ENCODE measurements around the gene PELO.
"Not testable (repeated sequence)": the region's sequence is repeated elsewhere in the genome, so short reads cannot be mapped to it uniquely, and the experiment has no call there.

The PELO gene

GRCh38 chr5:52801329-52801728 lies 13.6 kb downstream of the PELO start:
- DNase-seq (ENCODE audit: low read depth), result no peak

- DNase-seq (ENCODE audit: low read depth), result no peak
Observed at GRCh38 chr5:52802272-52802973, 14.7 kb downstream of the PELO start.

GRCh38 chr5:52802974-52803336 lies 15.2 kb downstream of the PELO start:
- no peak for DNase-seq (ENCODE audit: low read depth)

GRCh38 chr5:52804387-52804791 lies 16.7 kb downstream of the PELO start:
- DNase-seq (ENCODE audit: low read depth), result no peak

- DNase-seq (ENCODE audit: low read depth), result no peak
Observed at GRCh38 chr5:52804981-52805380, 17.3 kb downstream of the PELO start.

GRCh38 chr5:52805615-52806014 lies 17.9 kb downstream of the PELO start:
- no peak for DNase-seq (ENCODE audit: low read depth)

GRCh38 chr5:52807037-52807436 lies 19.3 kb downstream of the PELO start:
- no peak for DNase-seq (ENCODE audit: low read depth)

- DNase-seq (ENCODE audit: low read depth), result no peak
Observed at GRCh38 chr5:52807723-52808122, 20.0 kb downstream of the PELO start.

- DNase-seq (ENCODE audit: low read depth), result no peak
Observed at GRCh38 chr5:52808316-52808901, 20.7 kb downstream of the PELO start.

- DNase-seq (ENCODE audit: low read depth), result no peak
Observed at GRCh38 chr5:52809884-52810283, 22.2 kb downstream of the PELO start.

- no peak for DNase-seq (ENCODE audit: low read depth)
Observed at GRCh38 chr5:52810426-52810825, 22.7 kb downstream of the PELO start.

GRCh38 chr5:52811067-52811749 lies 23.5 kb downstream of the PELO start:
- DNase-seq (ENCODE audit: low read depth), result no peak

- DNase-seq (ENCODE audit: low read depth), result no peak
Observed at GRCh38 chr5:52814352-52815148, 26.8 kb downstream of the PELO start.

- no peak for DNase-seq (ENCODE audit: low read depth)
Observed at GRCh38 chr5:52817818-52818217, 30.1 kb downstream of the PELO start.

- DNase-seq (ENCODE audit: low read depth), result no peak
Observed at GRCh38 chr5:52818360-52818759, 30.6 kb downstream of the PELO start.

- not testable (repeated sequence) for DNase-seq (ENCODE audit: low read depth)
Observed at GRCh38 chr5:52818807-52819206, 31.1 kb downstream of the PELO start.

- DNase-seq (ENCODE audit: low read depth), result no peak
Observed at GRCh38 chr5:52821901-52822300, 34.2 kb downstream of the PELO start.

GRCh38 chr5:52822437-52822836 lies 34.7 kb downstream of the PELO start:
- DNase-seq (ENCODE audit: low read depth), result no peak

- DNase-seq (ENCODE audit: low read depth), result no peak
Observed at GRCh38 chr5:52824827-52825226, 37.1 kb downstream of the PELO start.

- no peak for DNase-seq (ENCODE audit: low read depth)
Observed at GRCh38 chr5:52825826-52826225, 38.1 kb downstream of the PELO start.

- DNase-seq (ENCODE audit: low read depth), result no peak
Observed at GRCh38 chr5:52827815-52828214, 40.1 kb downstream of the PELO start.

GRCh38 chr5:52829664-52830063 lies 41.9 kb downstream of the PELO start:
- no peak for DNase-seq (ENCODE audit: low read depth)

- DNase-seq (ENCODE audit: low read depth), result no peak
Observed at GRCh38 chr5:52830650-52831049, 42.9 kb downstream of the PELO start.
